Glutamatergic neuron (in vitro differentiated cells): ENCODE results near the gene USP20. TPM values are rescaled to one million over a fixed set of nuclear protein-coding genes. Genes with fewer than 3 reads are reported as not detected.
A peak's percentile ranks its signal among the peaks of the same experiment; 100 is the strongest.

ENCODE experiments used
- DNase-seq: peaks from one replicate; pipeline ENCODE4 v3.0.0; 2022
- H3K27ac Mint-ChIP-seq: one replicate; pipeline ENCODE4 v1.8.0; 2020; ENCODE audit warnings: mild to moderate bottlenecking, mixed read lengths, inconsistent platforms; ENCODE audit not compliant: unreplicated experiment
- H3K27me3 Mint-ChIP-seq: one replicate; pipeline ENCODE4 v1.8.0; 2020; ENCODE audit warnings: mild to moderate bottlenecking, moderate library complexity, mixed read lengths, inconsistent platforms; ENCODE audit not compliant: unreplicated experiment
- H3K36me3 Mint-ChIP-seq: one replicate; pipeline ENCODE4 v1.8.0; 2020; ENCODE audit warnings: mild to moderate bottlenecking, mixed read lengths, inconsistent platforms; ENCODE audit not compliant: unreplicated experiment
- H3K4me1 Mint-ChIP-seq: one replicate; pipeline ENCODE4 v1.8.0; 2020; ENCODE audit warnings: mild to moderate bottlenecking, low read depth, mixed read lengths, inconsistent platforms; ENCODE audit not compliant: unreplicated experiment
- H3K4me3 Mint-ChIP-seq: one replicate; pipeline ENCODE4 v1.8.0; 2020; ENCODE audit warnings: mild to moderate bottlenecking, mixed read lengths, inconsistent platforms; ENCODE audit not compliant: unreplicated experiment
- H3K9me3 Mint-ChIP-seq: one replicate; pipeline ENCODE4 v1.8.0; 2020; ENCODE audit warnings: mild to moderate bottlenecking, moderate library complexity, mixed read lengths, inconsistent platforms; ENCODE audit not compliant: unreplicated experiment
- total RNA-seq: library from RNA; stranded (reverse); fragmentation: NEBNext Ultra II Directional; extraction: Animal tissue kit (Norgen Biotek cat#: 25700); gene quantifications from one replicate; pipeline ENCODE4 v1.2.1, GENCODE V29; 2021; ENCODE audit not compliant: unreplicated experiment
- TF ChIP-seq, protein P1 (sequence below): fragments of 200-600 bp; sonication (generic); IDR thresholded peaks from one replicate; pipeline ENCODE4 v1.5.0; 2021; ENCODE audit not compliant: partially characterized antibody, unreplicated experiment

USP20 gene
- total RNA-seq, 1 donor from 2014 or later: 93.5 TPM

DNA sequence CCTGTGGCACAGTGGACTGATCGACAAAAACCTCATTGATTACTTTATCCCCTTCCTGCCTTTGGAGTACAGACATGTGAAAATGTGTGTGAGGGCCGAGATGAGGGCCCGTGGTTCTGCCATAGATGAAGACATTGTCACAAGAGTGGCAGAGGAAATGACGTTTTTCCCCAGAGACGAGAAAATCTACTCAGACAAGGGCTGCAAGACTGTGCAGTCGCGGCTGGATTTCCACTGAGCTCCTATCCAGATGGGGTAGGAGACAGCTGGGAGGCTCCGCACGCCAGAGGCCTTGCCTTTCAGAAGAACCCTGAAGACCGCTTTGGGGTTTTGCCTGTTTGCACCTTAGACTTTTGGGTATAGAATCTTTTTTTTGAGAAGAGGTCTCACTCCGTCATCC is 25.9 kb upstream of the USP20 start:
- H3K9me3 Mint-ChIP-seq: peaks cover 2% of the 10 kb centered on the region
- H3K27ac Mint-ChIP-seq: peak overlapping the region; percentile 84
- H3K4me3 Mint-ChIP-seq: peak overlapping the region; percentile 61
- TF ChIP-seq, protein P1, sequence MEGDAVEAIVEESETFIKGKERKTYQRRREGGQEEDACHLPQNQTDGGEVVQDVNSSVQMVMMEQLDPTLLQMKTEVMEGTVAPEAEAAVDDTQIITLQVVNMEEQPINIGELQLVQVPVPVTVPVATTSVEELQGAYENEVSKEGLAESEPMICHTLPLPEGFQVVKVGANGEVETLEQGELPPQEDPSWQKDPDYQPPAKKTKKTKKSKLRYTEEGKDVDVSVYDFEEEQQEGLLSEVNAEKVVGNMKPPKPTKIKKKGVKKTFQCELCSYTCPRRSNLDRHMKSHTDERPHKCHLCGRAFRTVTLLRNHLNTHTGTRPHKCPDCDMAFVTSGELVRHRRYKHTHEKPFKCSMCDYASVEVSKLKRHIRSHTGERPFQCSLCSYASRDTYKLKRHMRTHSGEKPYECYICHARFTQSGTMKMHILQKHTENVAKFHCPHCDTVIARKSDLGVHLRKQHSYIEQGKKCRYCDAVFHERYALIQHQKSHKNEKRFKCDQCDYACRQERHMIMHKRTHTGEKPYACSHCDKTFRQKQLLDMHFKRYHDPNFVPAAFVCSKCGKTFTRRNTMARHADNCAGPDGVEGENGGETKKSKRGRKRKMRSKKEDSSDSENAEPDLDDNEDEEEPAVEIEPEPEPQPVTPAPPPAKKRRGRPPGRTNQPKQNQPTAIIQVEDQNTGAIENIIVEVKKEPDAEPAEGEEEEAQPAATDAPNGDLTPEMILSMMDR: no peak
- peaks cover 14% of the 10 kb centered on the region for H3K36me3 Mint-ChIP-seq
- peaks cover 29% of the 10 kb centered on the region for H3K4me1 Mint-ChIP-seq
- H3K27me3 Mint-ChIP-seq: no peaks in the 10 kb centered on the region
- DNase-seq: peak; percentile 35

DNA sequence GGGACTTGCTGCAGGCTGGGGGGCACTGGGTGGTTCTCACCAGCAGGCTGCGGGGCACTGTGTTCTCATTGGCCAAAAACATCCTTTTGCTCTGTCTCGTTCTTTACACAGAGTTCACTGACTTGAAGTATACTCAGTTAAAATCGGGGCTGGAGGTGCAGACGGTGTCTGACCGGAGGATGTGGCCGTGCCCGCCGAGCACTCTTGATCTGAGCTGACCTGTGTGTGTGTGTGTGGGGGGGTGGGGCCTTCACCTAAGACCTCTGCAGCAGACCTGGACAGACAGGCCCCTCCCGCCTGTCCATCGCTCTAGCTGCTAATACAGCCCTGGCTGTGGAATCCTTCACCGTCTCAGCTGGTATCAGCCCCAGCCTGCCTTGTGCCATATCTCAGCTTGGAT is 25.1 kb upstream of the USP20 start:
- H3K4me3 Mint-ChIP-seq: peak overlapping the region; percentile 25
- H3K9me3 Mint-ChIP-seq: peaks cover 3% of the 10 kb centered on the region
- peaks cover 14% of the 10 kb centered on the region for H3K36me3 Mint-ChIP-seq
- DNase-seq: no peak
- peaks cover 29% of the 10 kb centered on the region for H3K4me1 Mint-ChIP-seq
- TF ChIP-seq, protein P1: no peak
- peak overlapping the region; percentile 55 for H3K27ac Mint-ChIP-seq
- no peaks in the 10 kb centered on the region for H3K27me3 Mint-ChIP-seq

DNA sequence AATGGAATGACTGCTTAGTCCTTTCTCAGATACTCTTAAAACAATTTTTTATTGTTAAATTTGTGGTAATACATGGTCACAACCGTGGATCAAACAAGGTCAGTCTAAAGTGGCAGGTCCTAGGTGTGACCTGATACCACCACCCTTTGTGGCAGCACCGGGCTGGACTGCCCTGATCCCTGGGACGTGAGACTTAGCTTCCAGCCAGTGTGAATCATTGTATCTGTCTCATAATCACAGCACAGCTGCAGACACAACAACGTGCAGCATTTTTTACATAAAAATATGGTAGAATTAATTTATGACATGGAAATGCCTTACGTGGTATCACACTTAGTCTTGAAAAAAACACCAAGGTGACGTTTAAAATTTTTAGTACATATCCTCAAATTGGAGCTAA is 24.5 kb upstream of the USP20 start:
- peaks cover 12% of the 10 kb centered on the region for H3K36me3 Mint-ChIP-seq
- TF ChIP-seq, protein P1: no peak
- no peak overlapping the region for H3K4me3 Mint-ChIP-seq
- H3K27ac Mint-ChIP-seq: peak overlapping the region; percentile 6
- H3K4me1 Mint-ChIP-seq: peaks cover 29% of the 10 kb centered on the region
- H3K27me3 Mint-ChIP-seq: no peaks in the 10 kb centered on the region
- DNase-seq: no peak
- H3K9me3 Mint-ChIP-seq: peaks cover 4% of the 10 kb centered on the region

DNA sequence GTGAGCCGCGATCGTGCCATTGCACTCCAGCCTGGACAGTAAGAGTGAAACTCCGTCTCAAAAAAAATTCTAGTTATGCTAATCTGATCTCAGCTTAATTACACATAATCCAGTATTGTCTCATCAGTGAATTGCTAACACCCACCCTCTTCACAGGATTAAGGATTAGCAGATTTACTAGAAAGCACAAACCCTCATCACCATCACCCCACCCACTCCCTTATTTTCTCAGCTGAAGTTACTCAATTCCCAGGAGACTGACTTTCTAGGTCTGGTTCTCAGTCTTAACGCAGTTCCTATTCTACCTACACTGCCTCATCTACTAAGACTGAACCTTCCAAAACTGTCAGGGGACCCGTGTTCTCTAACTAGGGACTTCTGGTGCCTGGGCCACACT is 23.3 kb upstream of the USP20 start:
- Mint-ChIP-seq H3K27me3 (no peaks in the 10 kb centered on the region), H3K4me3 (no peak overlapping the region), H3K36me3 (peaks cover 4% of the 10 kb centered on the region), H3K9me3 (peaks cover 9% of the 10 kb centered on the region), H3K4me1 (peaks cover 29% of the 10 kb centered on the region), H3K27ac (no peak overlapping the region)
- DNase-seq: no peak
- TF ChIP-seq, protein P1: no peak

DNA sequence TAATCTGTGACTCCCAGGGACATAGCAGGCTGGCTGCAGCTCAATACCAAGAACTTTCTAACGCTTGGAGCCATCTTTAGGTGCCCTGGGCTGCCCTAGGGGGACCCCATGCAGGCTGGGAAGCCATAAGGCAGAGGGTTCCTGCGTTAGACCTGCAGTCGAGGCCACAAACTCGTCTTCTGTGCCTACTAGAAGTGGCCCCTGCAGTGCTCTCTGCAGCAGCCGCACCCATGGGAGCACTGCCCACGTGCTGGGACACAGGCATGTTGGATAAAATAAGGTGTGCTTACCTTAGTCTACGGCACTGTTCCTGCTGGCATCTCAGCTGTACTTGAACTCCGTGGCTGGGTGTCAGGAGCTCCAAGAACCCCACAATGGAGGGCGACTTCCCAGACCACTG is 22.9 kb upstream of the USP20 start:
- TF ChIP-seq, protein P1: no peak
- no peak overlapping the region for H3K27ac Mint-ChIP-seq
- DNase-seq: no peak
- no peaks in the 10 kb centered on the region for H3K27me3 Mint-ChIP-seq
- H3K9me3 Mint-ChIP-seq: peaks cover 9% of the 10 kb centered on the region
- no peaks in the 10 kb centered on the region for H3K36me3 Mint-ChIP-seq
- no peak overlapping the region for H3K4me3 Mint-ChIP-seq
- H3K4me1 Mint-ChIP-seq: peaks cover 29% of the 10 kb centered on the region
